ENCODE results near the gene RFLNA.

The RFLNA gene

DNA sequence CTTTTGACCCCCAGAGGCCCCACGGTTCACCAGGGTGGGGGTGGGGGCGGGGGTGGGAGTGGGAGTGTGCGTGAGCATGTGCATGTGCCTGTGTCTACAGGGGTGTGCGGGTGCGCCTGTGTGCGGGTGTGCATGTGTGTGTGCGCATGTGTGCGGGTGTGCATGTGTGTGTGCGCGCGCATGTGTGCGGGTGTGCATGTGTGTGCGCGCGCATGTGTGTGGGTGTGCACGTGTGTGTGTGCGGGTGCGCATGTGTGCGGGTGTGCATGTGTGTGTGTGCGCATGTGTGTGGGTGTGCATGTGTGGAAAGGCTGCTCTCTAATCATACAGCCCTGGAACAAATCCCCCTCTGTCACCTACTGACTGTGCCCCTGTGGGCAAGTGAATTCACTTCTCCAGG is 38.8 kb downstream of the RFLNA start:
- 90% methylated on average over 19 of the region's 20 CpGs for WGBS
- Histone ChIP-seq H3K36me3 (ENCODE audit: insufficient read depth, low read length) (peaks cover 88% of the 10 kb centered on the region), H3K9me3 (ENCODE audit: insufficient read depth, low read depth, low read length) (no peaks in the 10 kb centered on the region), H3K4me3 (ENCODE audit: low read length) (no peak overlapping the region), H3K4me1 (ENCODE audit: insufficient read depth, low read length) (no peaks in the 10 kb centered on the region), H3K27me3 (ENCODE audit: insufficient read depth, low read length) (no peaks in the 10 kb centered on the region), H3K27ac (ENCODE audit: low read depth, low read length) (no peak overlapping the region), H3K9ac (ENCODE audit: low read depth, low read length) (no peak overlapping the region)

DNA sequence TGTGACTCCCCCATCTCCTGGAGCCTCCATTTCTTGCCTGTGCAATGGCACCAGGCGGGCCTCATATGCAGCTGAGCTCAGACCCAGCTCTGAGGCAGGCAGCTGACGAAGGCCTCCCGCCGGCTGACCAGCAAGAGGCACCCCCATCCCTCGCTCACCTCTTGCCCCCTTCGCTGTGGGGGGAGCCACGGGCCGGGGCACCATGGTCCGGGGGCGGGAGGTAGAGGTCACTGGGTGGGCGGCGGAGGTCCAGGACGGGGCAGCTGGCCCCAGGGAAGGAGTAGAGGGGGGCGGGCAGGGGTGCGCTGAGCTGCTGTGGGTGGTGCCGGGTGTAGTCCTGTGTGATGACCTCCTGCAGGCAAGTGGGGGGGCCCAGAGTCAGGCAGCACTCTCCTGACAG is 39.4 kb downstream of the RFLNA start:
- no peak overlapping the region for H3K9ac ChIP-seq (ENCODE audit: low read depth, low read length)
- no peaks in the 10 kb centered on the region for H3K4me1 ChIP-seq (ENCODE audit: insufficient read depth, low read length)
- H3K27me3 ChIP-seq (ENCODE audit: insufficient read depth, low read length), result no peaks in the 10 kb centered on the region
- H3K9me3 ChIP-seq (ENCODE audit: insufficient read depth, low read depth, low read length), result no peaks in the 10 kb centered on the region
- H3K27ac ChIP-seq (ENCODE audit: low read depth, low read length), result no peak overlapping the region
- 95% methylated on average over 16 of the region's 16 CpGs for WGBS
- H3K36me3 ChIP-seq (ENCODE audit: insufficient read depth, low read length), result peaks cover 84% of the 10 kb centered on the region
- no peak overlapping the region for H3K4me3 ChIP-seq (ENCODE audit: low read length)

DNA sequence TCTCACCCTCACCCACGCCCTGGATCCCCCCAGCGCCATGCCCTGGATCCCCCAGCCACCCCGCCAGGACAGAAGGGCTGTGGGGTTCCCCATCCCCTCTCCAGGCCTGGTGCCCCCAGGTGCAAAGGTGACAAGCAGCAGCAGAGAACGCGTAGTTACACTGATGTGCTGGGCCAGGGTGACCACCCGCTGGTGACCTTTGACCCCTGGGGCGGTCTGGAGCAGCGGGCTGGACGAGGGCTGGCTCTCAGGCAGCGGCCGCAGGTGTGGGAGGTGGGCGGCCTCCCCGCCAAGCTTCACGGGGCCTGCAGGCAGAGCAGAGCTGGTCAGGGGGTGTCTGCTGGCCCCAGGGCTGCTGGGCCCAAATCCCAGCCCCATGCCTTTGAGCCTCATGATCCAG is 40.1 kb downstream of the RFLNA start:
- Histone ChIP-seq H3K27me3 (ENCODE audit: insufficient read depth, low read length) (no peaks in the 10 kb centered on the region), H3K36me3 (ENCODE audit: insufficient read depth, low read length) (peaks cover 78% of the 10 kb centered on the region), H3K9me3 (ENCODE audit: insufficient read depth, low read depth, low read length) (no peaks in the 10 kb centered on the region), H3K9ac (ENCODE audit: low read depth, low read length) (no peak overlapping the region), H3K4me3 (ENCODE audit: low read length) (no peak overlapping the region), H3K4me1 (ENCODE audit: insufficient read depth, low read length) (no peaks in the 10 kb centered on the region), H3K27ac (ENCODE audit: low read depth, low read length) (no peak overlapping the region)
- WGBS, result 96% methylated on average over 14 of the region's 14 CpGs

DNA sequence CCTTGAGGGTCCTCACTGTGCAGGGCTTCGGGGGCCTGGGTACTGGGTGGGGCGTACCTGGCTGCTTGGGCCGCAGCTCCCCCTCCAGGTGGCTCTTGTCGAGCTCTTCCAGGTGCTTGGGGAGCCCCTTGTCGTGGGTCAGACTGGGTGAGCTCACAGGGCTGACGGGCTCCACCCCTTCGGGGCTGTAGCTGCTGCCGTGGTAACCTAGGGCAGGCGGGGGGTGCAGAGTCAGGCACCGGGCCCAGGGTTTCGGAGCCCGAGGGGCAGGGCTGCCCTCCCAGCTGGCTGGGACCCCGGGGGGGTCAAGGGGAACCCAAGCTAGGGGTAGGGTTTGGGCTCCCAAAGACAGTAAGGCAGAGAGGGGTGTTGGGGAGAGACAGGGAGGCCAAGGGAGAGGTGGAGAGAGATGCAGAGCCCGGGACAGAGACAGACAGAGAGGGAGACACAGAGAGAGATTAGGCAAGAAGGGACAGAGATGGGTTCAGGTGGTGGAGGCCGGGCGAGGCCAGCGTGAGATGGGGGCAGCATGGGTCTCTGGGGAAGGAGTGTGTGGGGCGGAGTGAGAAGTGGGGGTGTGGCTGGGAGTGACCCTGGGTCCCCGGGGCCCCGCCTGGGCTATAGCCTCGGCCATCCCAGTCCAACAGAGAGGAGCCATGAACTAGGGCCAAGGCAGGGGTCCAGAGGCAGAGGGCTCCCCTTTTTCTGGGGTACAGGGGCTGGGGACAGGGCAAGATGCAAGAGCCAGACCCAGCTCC is 40.7 kb downstream of the RFLNA start:
- 95% methylated on average over 21 of the region's 21 CpGs for WGBS

DNA sequence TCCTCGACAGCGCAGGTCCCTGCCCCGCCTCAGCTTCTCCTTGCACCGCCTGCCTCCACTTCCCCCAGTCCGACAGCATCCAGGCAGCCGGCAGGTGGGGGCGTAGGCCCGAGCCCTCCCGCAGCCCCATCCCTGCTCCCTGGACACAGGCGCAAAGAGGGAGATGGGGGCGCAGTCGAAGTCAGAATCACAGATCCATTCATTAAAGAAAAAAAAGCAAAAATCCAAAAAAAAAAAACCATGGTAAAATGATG is 41.2 kb downstream of the RFLNA start:
- Histone ChIP-seq H3K4me3 (ENCODE audit: low read length) (no peak overlapping the region), H3K27me3 (ENCODE audit: insufficient read depth, low read length) (no peaks in the 10 kb centered on the region), H3K9ac (ENCODE audit: low read depth, low read length) (no peak overlapping the region), H3K4me1 (ENCODE audit: insufficient read depth, low read length) (no peaks in the 10 kb centered on the region), H3K36me3 (ENCODE audit: insufficient read depth, low read length) (peaks cover 79% of the 10 kb centered on the region), H3K27ac (ENCODE audit: low read depth, low read length) (no peak overlapping the region), H3K9me3 (ENCODE audit: insufficient read depth, low read depth, low read length) (no peaks in the 10 kb centered on the region)
- WGBS, result 93% methylated on average over 12 of the region's 12 CpGs

More for the DNA sequence above, 40.7 kb downstream of the RFLNA start:
- H3K27ac ChIP-seq (ENCODE audit: low read depth, low read length), result no peak overlapping the region
- no peaks in the 10 kb centered on the region for H3K27me3 ChIP-seq (ENCODE audit: insufficient read depth, low read length)
- no peaks in the 10 kb centered on the region for H3K4me1 ChIP-seq (ENCODE audit: insufficient read depth, low read length)
- no peak overlapping the region for H3K9ac ChIP-seq (ENCODE audit: low read depth, low read length)
- H3K4me3 ChIP-seq (ENCODE audit: low read length), result no peak overlapping the region
- H3K9me3 ChIP-seq (ENCODE audit: insufficient read depth, low read depth, low read length), result no peaks in the 10 kb centered on the region
- H3K36me3 ChIP-seq (ENCODE audit: insufficient read depth, low read length), result peaks cover 76% of the 10 kb centered on the region

DNA sequence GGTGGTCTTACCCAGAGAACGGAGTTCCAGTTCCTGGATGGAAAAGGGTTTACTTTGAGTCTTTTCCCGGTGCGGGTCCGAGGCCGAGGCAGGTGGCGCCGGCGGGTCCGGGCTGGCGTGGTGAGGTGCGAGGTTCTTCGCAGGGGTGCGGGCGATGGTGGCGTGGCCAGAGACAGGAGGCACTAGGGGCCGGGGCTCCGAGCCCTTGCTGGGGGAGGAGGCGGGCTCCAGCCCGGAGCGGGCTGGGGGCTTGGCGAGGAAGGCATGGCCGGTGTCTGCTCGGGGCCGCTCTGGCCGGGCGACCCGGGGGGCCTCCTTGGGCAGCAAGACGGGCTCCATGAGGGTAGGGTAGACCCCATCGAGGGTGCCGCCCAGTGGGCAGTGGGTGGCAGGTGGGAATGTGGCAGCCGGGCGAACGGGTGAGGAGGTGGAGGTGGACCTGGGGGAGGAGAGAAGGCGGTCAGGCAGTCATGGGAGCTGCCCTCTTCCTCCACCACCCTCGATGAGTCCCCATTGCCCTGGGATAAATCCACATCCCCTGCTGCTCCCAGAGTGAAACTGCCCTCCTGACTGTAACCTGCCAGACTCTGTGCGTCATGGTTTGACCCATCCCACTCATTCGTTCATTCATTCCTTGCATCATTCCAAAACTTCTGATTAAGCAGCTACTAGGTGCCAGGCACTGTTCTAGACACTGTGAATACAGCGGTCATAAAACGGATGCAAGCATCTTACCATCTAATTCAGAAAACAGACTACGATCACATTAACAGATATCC is 42.0 kb downstream of the RFLNA start:
- 96% methylated on average over 40 of the region's 40 CpGs for WGBS
- no peaks in the 10 kb centered on the region for H3K4me1 ChIP-seq (ENCODE audit: insufficient read depth, low read length)
- no peak overlapping the region for H3K9ac ChIP-seq (ENCODE audit: low read depth, low read length)
- H3K4me3 ChIP-seq (ENCODE audit: low read length), result no peak overlapping the region
- H3K36me3 ChIP-seq (ENCODE audit: insufficient read depth, low read length), result peaks cover 76% of the 10 kb centered on the region
- H3K27ac ChIP-seq (ENCODE audit: low read depth, low read length), result no peak overlapping the region
- no peaks in the 10 kb centered on the region for H3K27me3 ChIP-seq (ENCODE audit: insufficient read depth, low read length)
- H3K9me3 ChIP-seq (ENCODE audit: insufficient read depth, low read depth, low read length), result no peaks in the 10 kb centered on the region

DNA sequence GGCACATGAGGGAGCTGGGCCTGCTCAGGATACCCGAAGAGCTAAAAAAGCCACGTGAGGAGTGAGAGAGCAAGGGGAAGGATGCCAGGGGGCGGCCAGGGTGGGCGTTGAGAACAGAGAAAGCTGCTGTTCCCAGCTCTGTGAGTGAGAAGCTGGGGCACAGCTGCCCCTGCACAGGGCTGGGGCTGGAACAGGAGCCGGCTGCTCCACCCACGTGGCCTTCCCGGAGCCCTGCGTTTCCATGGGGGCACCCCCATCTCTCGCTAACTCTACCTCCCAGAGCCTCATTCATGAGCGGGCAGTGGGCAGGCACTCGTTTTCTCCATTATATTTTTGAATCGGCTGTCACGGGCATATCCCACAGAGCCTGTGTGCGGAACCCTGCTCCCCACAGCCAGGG is 42.7 kb downstream of the RFLNA start:
- WGBS, result 92% methylated on average over 14 of the region's 14 CpGs
- no peak overlapping the region for H3K9ac ChIP-seq (ENCODE audit: low read depth, low read length)
- no peaks in the 10 kb centered on the region for H3K4me1 ChIP-seq (ENCODE audit: insufficient read depth, low read length)
- no peak overlapping the region for H3K4me3 ChIP-seq (ENCODE audit: low read length)
- no peak overlapping the region for H3K27ac ChIP-seq (ENCODE audit: low read depth, low read length)
- no peaks in the 10 kb centered on the region for H3K27me3 ChIP-seq (ENCODE audit: insufficient read depth, low read length)
- no peaks in the 10 kb centered on the region for H3K9me3 ChIP-seq (ENCODE audit: insufficient read depth, low read depth, low read length)
- peaks cover 74% of the 10 kb centered on the region for H3K36me3 ChIP-seq (ENCODE audit: insufficient read depth, low read length)

DNA sequence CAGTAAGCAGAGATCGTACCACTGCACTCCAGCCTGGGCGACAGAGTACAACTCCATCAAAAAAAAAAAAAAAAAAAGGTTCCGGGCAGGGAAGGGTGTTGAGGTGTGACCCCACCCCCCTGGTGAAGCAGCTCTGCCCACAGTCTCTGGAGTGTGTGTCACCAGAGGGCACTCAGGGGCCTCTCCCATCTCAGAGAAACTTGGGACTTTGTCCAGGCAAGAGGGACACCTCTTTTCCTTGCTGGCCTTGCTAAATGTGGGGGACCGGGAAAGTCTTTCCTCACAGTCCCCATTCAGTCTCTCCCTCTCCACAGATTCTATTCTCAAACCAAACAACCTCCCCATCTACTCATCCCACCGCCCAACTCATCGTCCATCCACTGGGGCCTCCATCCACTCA is 43.6 kb downstream of the RFLNA start:
- 94% methylated on average over 5 of the region's 6 CpGs for WGBS
- Histone ChIP-seq H3K9me3 (ENCODE audit: insufficient read depth, low read depth, low read length) (no peaks in the 10 kb centered on the region), H3K27ac (ENCODE audit: low read depth, low read length) (no peak overlapping the region), H3K4me3 (ENCODE audit: low read length) (no peak overlapping the region), H3K36me3 (ENCODE audit: insufficient read depth, low read length) (peaks cover 75% of the 10 kb centered on the region), H3K27me3 (ENCODE audit: insufficient read depth, low read length) (no peaks in the 10 kb centered on the region), H3K9ac (ENCODE audit: low read depth, low read length) (no peak overlapping the region), H3K4me1 (ENCODE audit: insufficient read depth, low read length) (no peaks in the 10 kb centered on the region)

DNA sequence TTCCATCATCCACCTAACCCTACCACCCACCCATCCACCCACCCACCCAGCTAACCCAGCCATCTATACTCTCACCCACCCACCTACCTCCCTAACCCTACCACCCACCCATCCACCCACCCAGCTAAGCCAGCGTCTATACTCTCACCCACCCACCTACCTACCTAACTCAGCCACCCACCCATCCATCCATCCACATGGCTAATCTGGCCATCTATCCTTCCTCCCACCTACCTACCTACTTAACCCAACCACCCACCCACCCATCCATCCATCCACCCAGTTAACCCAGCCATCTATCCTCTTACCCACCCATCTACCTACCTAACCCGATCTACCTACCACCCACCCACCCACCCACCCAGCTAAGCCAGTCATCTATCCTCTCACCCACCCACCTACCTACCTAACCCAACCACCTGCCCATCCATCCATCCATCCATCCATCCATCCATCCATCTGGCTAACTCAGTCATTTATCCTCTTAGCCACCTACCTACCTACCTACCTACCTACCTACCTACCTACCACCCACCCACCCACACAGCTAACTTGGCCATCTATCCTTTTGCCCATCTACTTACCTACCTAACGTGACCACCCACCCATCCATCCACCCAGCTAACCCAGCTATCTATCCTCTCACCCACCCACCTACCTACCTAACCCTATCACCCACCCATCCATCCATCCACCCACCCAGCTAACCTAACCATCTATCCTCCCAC is 44.1 kb downstream of the RFLNA start:
- H3K9me3 ChIP-seq (ENCODE audit: insufficient read depth, low read depth, low read length), result no peaks in the 10 kb centered on the region
- no peak overlapping the region for H3K9ac ChIP-seq (ENCODE audit: low read depth, low read length)
- no peaks in the 10 kb centered on the region for H3K4me1 ChIP-seq (ENCODE audit: insufficient read depth, low read length)
- no peak overlapping the region for H3K27ac ChIP-seq (ENCODE audit: low read depth, low read length)
- WGBS, result 89% methylated on average over 3 of the region's 3 CpGs
- peaks cover 76% of the 10 kb centered on the region for H3K36me3 ChIP-seq (ENCODE audit: insufficient read depth, low read length)
- H3K4me3 ChIP-seq (ENCODE audit: low read length), result no peak overlapping the region
- no peaks in the 10 kb centered on the region for H3K27me3 ChIP-seq (ENCODE audit: insufficient read depth, low read length)

DNA sequence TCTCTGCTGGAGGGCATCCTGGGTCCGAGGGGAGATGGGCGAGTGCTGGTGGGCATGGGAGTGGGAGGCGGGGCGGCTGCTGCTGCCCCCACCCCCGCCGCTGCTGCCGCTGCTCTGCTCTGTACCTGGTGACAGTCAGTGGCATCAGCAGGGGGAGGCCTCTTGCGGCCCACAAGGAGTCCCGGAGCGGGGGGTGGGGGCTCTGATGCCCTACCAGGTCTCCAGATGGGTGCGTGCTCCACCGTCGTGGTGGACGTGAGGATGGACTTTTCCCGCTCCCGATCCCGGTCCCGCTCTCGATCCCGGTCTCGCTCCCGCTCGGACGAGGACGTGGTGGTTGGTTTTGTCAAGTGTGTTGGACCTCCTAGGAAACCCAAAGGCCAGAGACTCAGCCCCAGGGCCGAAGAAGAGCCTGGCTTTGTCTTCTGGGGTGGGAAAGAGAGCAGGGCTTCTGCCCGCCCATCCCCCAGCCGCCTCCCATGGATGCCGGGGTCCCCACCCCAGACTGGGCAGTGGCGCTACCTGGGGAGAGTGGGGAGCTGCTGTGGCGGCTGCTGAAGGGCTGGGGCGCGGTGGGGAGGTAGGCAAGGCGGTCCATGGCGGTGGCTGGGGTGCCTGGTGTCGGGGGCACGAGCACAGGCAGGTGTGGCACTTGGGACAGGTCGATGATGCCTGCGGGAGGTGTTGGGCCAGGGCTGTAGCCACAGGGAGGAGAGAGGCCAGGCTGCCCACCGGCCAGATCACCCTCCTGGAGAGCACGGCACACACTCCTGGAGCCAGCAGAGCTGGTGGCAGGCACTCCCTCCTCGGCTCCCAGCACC is 45.4 kb downstream of the RFLNA start:
- Histone ChIP-seq H3K36me3 (ENCODE audit: insufficient read depth, low read length) (peaks cover 75% of the 10 kb centered on the region), H3K4me1 (ENCODE audit: insufficient read depth, low read length) (no peaks in the 10 kb centered on the region)
- 94% methylated on average over 42 of the region's 42 CpGs for WGBS

DNA sequence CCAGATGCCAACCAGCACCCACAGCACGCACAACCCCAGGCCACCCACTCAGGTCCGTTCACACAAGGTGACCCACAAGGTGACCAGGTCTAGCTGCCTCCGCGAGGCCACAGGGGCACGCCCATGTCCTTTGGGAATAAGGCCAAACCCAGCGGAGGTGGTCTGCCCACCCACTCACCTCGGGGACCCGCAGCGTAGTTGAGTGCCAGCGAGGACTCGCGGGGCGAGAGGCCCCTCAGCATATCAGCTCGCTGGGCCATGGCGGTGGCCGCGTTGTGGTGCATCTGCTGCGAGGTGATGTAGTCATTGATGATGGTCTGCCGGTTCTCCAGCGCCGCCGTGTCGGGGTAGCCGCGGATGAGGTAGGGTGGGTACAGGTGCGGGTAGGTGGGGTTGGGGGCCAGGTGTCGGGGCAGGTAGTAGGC is 46.8 kb downstream of the RFLNA start:
- Histone ChIP-seq H3K4me3 (ENCODE audit: low read length) (no peak overlapping the region), H3K27ac (ENCODE audit: low read depth, low read length) (no peak overlapping the region), H3K27me3 (ENCODE audit: insufficient read depth, low read length) (no peaks in the 10 kb centered on the region), H3K4me1 (ENCODE audit: insufficient read depth, low read length) (no peaks in the 10 kb centered on the region), H3K9ac (ENCODE audit: low read depth, low read length) (no peak overlapping the region), H3K36me3 (ENCODE audit: insufficient read depth, low read length) (peaks cover 76% of the 10 kb centered on the region), H3K9me3 (ENCODE audit: insufficient read depth, low read depth, low read length) (no peaks in the 10 kb centered on the region)
- WGBS, result 95% methylated on average over 27 of the region's 27 CpGs

More for the DNA sequence above, 45.4 kb downstream of the RFLNA start:
- H3K9ac ChIP-seq (ENCODE audit: low read depth, low read length), result no peak overlapping the region
- no peak overlapping the region for H3K4me3 ChIP-seq (ENCODE audit: low read length)
- H3K27me3 ChIP-seq (ENCODE audit: insufficient read depth, low read length), result no peaks in the 10 kb centered on the region
- no peak overlapping the region for H3K27ac ChIP-seq (ENCODE audit: low read depth, low read length)
- H3K9me3 ChIP-seq (ENCODE audit: insufficient read depth, low read depth, low read length), result no peaks in the 10 kb centered on the region
